Measurements from ENCODE around the gene HTATIP2. TPM values are rescaled to one million over a fixed set of nuclear protein-coding genes. Genes with fewer than 3 reads are reported as not detected.

Gene HTATIP2
- total and polyA plus RNA-seq, 9 of the 15 experiments (the other 6 are each of a cell fraction or from before 2014, with no cell fraction given), result 48.3 to 90.9 (median 64.4) TPM

- TF ChIP-seq HMG20B (CRISPR knock-in tag; IDR thresholded peaks at IDR 0.05) (no peak), NFATC3 (IDR thresholded peaks at IDR 0.05) (no peak), SMARCE1 (IDR thresholded peaks at IDR 0.05) (0 out of 2 replicates have a peak, but pooled peaks have one; percentile 21), GATAD2A (IDR thresholded peaks at IDR 0.05) (0 out of 2 replicates have a peak, but pooled peaks have one; percentile 5), TCF7 (IDR thresholded peaks at IDR 0.05; ENCODE audit: borderline replicate concordance) (no peak), TRIM25 (IDR thresholded peaks at IDR 0.05; ENCODE audit: borderline replicate concordance) (no peak), NFRKB (IDR thresholded peaks at IDR 0.05; ENCODE audit: low read depth) (no peak; the same call in 1 of the 2 replicates), SIN3A (IDR thresholded peaks at IDR 0.05; ENCODE audit: borderline replicate concordance in 2 of 2, control insufficient read depth in 1 of 2, low read depth in 2 of 2, low read length in 2 of 2) (peak in 1 of 2 experiments; percentile 25; a peak in 1 of 4 replicates), HNRNPLL (IDR thresholded peaks at IDR 0.05; ENCODE audit: low read depth, low read length, poor library complexity, severe bottlenecking) (no peak), RBBP5 (IDR thresholded peaks at IDR 0.05; ENCODE audit: borderline replicate concordance, insufficient read depth, low read length, poor library complexity, severe bottlenecking) (no peak), DACH1 (IDR thresholded peaks at IDR 0.05; ENCODE audit: partially characterized antibody) (no peak), THAP12 (CRISPR knock-in tag; IDR thresholded peaks at IDR 0.05) (no peak), THRB (CRISPR knock-in tag; conservative IDR thresholded peaks at IDR 0.05) (no peak), HCFC1 (IDR thresholded peaks at IDR 0.05; ENCODE audit: low read depth, low read length) (no peak), CHD4 (IDR thresholded peaks at IDR 0.05; ENCODE audit: insufficient read depth, insufficient replicate concordance, low read depth, low read length, poor library complexity, severe bottlenecking) (no peak), ILK (tag; IDR thresholded peaks at IDR 0.05; ENCODE audit: borderline replicate concordance, low read depth) (no peak), ZNF12 (CRISPR knock-in tag; IDR thresholded peaks at IDR 0.05) (peak; percentile 42; the same call in 1 of the 2 replicates), RBM14 (IDR thresholded peaks at IDR 0.05; ENCODE audit: borderline replicate concordance, insufficient read depth, low read depth, low read length) (0 out of 2 replicates have a peak, but pooled peaks have one; percentile 17), CCNT2 (IDR thresholded peaks at IDR 0.05; ENCODE audit: borderline replicate concordance, extremely low read depth, insufficient read length, low read depth, low read length) (no peak), HMGN3 (IDR thresholded peaks at IDR 0.05; ENCODE audit: borderline replicate concordance, extremely low read depth, insufficient read length, low read depth, low read length) (no peak), NFXL1 (CRISPR knock-in tag; IDR thresholded peaks at IDR 0.05) (no peak)
These were observed 24.9 kb downstream of the HTATIP2 start (continued) for GRCh38 chr11:20388096-20389055.

Data from K562 (cell line).